C4-2B (cell line): ENCODE results near the gene SLC35F3.

Source experiments
- CTCF ChIP-seq: fragments of 450-650 bp; conservative IDR thresholded peaks from 2 replicates; pipeline ENCODE4 v1.5.1; 2017; ENCODE audit warnings: mild to moderate bottlenecking
- ZFX ChIP-seq: fragments of 450-650 bp; IDR thresholded peaks from 2 replicates; pipeline ENCODE4 v1.6.1; 2017

- TF ChIP-seq CTCF: no peak
- no peak for TF ChIP-seq ZFX
Observed at GRCh38 chr1:234093107-234093506, 188.6 kb downstream of the SLC35F3 start.
